Endothelial cell of umbilical vein (primary cell): Measurements from ENCODE around the gene BEX3.

Experiments used
- POLR2A ChIP-seq: IDR thresholded peaks from 2 replicates; pipeline ENCODE4 v1.6.1; 2012; ENCODE audit warnings: low read depth, mild to moderate bottlenecking, control low read depth, low read length
- POLR2AphosphoS5 ChIP-seq: IDR thresholded peaks from 2 replicates; pipeline ENCODE4 v1.6.1; 2012; ENCODE audit warnings: low read depth, mild to moderate bottlenecking, control low read depth, low read length, moderate library complexity; ENCODE audit not compliant: insufficient read depth

- no peak for TF ChIP-seq POLR2AphosphoS5
- TF ChIP-seq POLR2A: no peak
These were observed 17.1 kb downstream of the BEX3 start for GRCh38 chrX:103393487-103393886.
